Activated T-cell treated with anti-CD3 and anti-CD28 coated beads for 48 hours (primary cell): ENCODE measurements around the gene ERF.
A peak's percentile ranks its signal among the peaks of the same experiment; 100 is the strongest.

ENCODE experiments used
- DNase-seq: peaks from one replicate; pipeline ENCODE4 v3.0.0-alpha.2; 2020; ENCODE audit warnings: low read depth

Gene ERF

DNA sequence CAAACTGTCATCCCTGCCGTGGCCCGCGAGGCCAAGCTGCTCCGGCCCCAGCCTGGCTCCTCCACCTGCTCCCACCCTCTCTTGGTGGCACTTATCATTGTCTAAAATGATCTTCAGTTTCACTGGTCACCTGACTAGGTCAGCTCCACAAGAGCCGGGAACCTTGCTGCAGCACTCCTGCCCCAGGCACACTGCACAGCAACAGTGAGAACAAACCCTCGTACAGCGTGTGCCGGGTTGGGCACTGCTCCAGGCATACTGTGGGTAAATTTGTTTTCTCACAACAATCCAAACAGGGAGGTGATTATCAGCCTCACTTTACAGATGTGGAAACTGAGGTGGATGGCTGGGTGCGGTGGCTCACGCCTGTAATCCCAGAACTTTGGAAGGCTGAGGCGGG lies 46.3 kb downstream of the ERF start:
- no peak for DNase-seq

GRCh38 chr19:42207767-42208271 lies 47.1 kb downstream of the ERF start:
- no peak for DNase-seq

- DNase-seq = no peak
Observed at GRCh38 chr19:42206871-42207755, 47.8 kb downstream of the ERF start.

DNA sequence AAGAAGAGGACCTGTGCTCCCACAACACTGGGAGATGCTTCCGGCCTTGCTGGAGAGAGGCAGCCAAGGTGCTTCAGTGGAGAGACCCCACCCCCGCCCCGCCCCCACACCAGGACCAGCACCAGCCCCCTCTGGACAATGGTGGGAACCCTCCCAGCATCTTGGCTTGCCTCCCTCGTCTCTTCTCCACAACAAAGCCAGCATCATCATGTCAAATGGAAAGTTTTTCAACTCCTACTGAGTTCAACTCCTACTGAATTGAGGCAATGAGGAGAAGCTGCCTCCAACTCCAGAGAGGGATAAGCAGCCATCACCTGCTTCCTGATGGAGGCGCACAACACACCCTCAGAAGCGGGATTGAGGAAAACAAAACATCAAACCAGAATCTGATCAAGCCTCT lies 50.3 kb downstream of the ERF start:
- DNase-seq = no peak

DNA sequence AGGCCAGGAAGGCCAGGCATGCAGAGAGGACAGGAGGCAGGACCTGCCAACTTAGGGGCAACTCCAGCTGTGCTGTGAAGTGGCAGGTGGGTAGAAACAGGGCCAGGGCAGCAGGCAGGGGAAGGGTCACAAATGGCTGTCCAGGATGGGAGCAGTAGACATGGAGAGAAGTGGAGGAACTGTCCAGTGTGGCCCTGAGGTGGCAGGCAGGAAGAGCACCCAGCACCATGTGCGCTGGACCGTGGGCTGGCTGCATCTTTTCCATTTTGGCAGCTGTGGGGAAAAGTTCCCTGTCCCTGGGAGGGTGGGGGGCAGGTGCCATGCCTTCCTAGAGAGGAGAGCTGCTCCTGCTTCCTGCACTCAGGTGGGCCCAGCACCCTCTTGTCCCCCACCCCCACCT lies 51.2 kb downstream of the ERF start:
- no peak for DNase-seq

- DNase-seq = no peak
Observed at GRCh38 chr19:42202290-42202880, 52.5 kb downstream of the ERF start.

- DNase-seq = no peak
Observed at GRCh38 chr19:42201489-42202289, 53.2 kb downstream of the ERF start.

- no peak for DNase-seq
Observed at GRCh38 chr19:42200116-42200715, 54.7 kb downstream of the ERF start.

- DNase-seq = peak; percentile 58
Observed at GRCh38 chr19:42199440-42200115, 55.4 kb downstream of the ERF start.

- peak; percentile 41 for DNase-seq
Observed at GRCh38 chr19:42198676-42199439, 56.1 kb downstream of the ERF start.
